CD8-positive, alpha-beta memory T cell (primary cell): ENCODE results near the gene GRIP1. TPM values are rescaled to one million over a fixed set of nuclear protein-coding genes. Genes with fewer than 3 reads are reported as not detected.

Experiments used
- CTCF ChIA-PET: fragments of 350-600 bp; sonication (Branson Sonifier 250); formaldehyde crosslinking; loops from one replicate; lab custom pipeline; 2021; ENCODE audit warnings: antibody characterized with exemption; lab: Charles Lee
- POLR2A ChIA-PET: fragments of 350-600 bp; sonication (Branson Sonifier 250); formaldehyde crosslinking; loops from one replicate; lab custom pipeline; 2021; ENCODE audit warnings: antibody characterized with exemption; lab: Charles Lee
- DNase-seq, 5 donors: peaks; one replicate each; pipeline versions ENCODE4 v3.0.0 to v3.0.0-alpha.2; 2020 to 2022; ENCODE audit warnings: mixed read lengths in 1 of 5
- H3K27ac ChIP-seq: one replicate; pipeline ENCODE4 v1.7.0; 2013; ENCODE audit warnings: low read depth, mild to moderate bottlenecking, low read length, moderate library complexity
- H3K27me3 ChIP-seq: 2 replicates; pipeline ENCODE4 v1.7.0; 2013; ENCODE audit warnings: low read length, mild to moderate bottlenecking; ENCODE audit not compliant: insufficient read depth, poor library complexity, severe bottlenecking
- H3K36me3 ChIP-seq: 2 replicates; pipeline ENCODE4 v1.7.0; 2013; ENCODE audit warnings: mild to moderate bottlenecking, low read length, moderate library complexity; ENCODE audit not compliant: insufficient read depth
- H3K4me1 ChIP-seq: 2 replicates; pipeline ENCODE4 v1.7.0; 2013; ENCODE audit warnings: mild to moderate bottlenecking, low read length, moderate library complexity; ENCODE audit not compliant: insufficient read depth
- H3K4me3 ChIP-seq: 2 replicates; pipeline ENCODE4 v1.7.0; 2013; ENCODE audit warnings: mild to moderate bottlenecking, low read length
- H3K9me3 ChIP-seq: 2 replicates; pipeline ENCODE4 v1.7.0; 2013; ENCODE audit warnings: mild to moderate bottlenecking, low read length
- H3K27ac Mint-ChIP-seq, 8 donors: one replicate each; pipeline ENCODE4 v1.8.0; 2020 to 2021; ENCODE audit warnings: mixed read lengths in 8 of 8, mild to moderate bottlenecking in 6 of 8, inconsistent platforms in 3 of 8, moderate library complexity in 3 of 8
- H3K27me3 Mint-ChIP-seq, 2 donors: one replicate each; pipeline ENCODE4 v1.8.0; 2020 to 2021; ENCODE audit warnings: mixed read lengths in 2 of 2, mild to moderate bottlenecking in 1 of 2, moderate library complexity in 1 of 2
- H3K36me3 Mint-ChIP-seq, 3 donors: one replicate each; pipeline ENCODE4 v1.8.0; 2020 to 2021; ENCODE audit warnings: mixed read lengths in 3 of 3, inconsistent platforms in 1 of 3, mild to moderate bottlenecking in 1 of 3
- H3K4me1 Mint-ChIP-seq, 3 donors: one replicate each; pipeline ENCODE4 v1.8.0; 2020 to 2021; ENCODE audit warnings: mixed read lengths in 3 of 3, inconsistent platforms in 1 of 3, mild to moderate bottlenecking in 1 of 3
- H3K4me3 Mint-ChIP-seq, 7 donors: one replicate each; pipeline ENCODE4 v1.8.0; 2020 to 2021; ENCODE audit warnings: mixed read lengths in 7 of 7, mild to moderate bottlenecking in 6 of 7, moderate library complexity in 4 of 7, inconsistent platforms in 2 of 7
- H3K9me3 Mint-ChIP-seq, 5 donors: one replicate each; pipeline ENCODE4 v1.8.0; 2020 to 2022; ENCODE audit warnings: mixed read lengths in 5 of 5, mild to moderate bottlenecking in 3 of 5, moderate library complexity in 2 of 5, inconsistent platforms in 1 of 5
- polyA plus RNA-seq: library from polyadenylated mRNA; unstranded; fragments of 300-500 nt; fragmentation: Illumina TruSeq; gene quantifications from one replicate; pipeline ENCODE4 v1.2.3, GENCODE V29; 2021
- total RNA-seq, 2 experiments: library from RNA; stranded (reverse); gene quantifications; one replicate each; pipeline ENCODE4 v1.2.3, GENCODE V29; 2021

The GRIP1 gene, protein sequence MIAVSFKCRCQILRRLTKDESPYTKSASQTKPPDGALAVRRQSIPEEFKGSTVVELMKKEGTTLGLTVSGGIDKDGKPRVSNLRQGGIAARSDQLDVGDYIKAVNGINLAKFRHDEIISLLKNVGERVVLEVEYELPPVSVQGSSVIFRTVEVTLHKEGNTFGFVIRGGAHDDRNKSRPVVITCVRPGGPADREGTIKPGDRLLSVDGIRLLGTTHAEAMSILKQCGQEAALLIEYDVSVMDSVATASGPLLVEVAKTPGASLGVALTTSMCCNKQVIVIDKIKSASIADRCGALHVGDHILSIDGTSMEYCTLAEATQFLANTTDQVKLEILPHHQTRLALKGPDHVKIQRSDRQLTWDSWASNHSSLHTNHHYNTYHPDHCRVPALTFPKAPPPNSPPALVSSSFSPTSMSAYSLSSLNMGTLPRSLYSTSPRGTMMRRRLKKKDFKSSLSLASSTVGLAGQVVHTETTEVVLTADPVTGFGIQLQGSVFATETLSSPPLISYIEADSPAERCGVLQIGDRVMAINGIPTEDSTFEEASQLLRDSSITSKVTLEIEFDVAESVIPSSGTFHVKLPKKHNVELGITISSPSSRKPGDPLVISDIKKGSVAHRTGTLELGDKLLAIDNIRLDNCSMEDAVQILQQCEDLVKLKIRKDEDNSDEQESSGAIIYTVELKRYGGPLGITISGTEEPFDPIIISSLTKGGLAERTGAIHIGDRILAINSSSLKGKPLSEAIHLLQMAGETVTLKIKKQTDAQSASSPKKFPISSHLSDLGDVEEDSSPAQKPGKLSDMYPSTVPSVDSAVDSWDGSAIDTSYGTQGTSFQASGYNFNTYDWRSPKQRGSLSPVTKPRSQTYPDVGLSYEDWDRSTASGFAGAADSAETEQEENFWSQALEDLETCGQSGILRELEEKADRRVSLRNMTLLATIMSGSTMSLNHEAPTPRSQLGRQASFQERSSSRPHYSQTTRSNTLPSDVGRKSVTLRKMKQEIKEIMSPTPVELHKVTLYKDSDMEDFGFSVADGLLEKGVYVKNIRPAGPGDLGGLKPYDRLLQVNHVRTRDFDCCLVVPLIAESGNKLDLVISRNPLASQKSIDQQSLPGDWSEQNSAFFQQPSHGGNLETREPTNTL
- total RNA-seq (1 to 10 TPM; 1.3 to 1.5 TPM), polyA plus RNA-seq (0.31 TPM)

- Mint-ChIP-seq H3K9me3 (no peaks in the 10 kb centered on the region), H3K27me3 (peaks cover 7 to 16% of the 10 kb centered on the region in 2 donors), H3K4me1 (no peaks in the 10 kb centered on the region), H3K27ac (no peak within 1 kb of the TSS), H3K36me3 (no peaks in the 10 kb centered on the region), H3K4me3 (no peak within 1 kb of the TSS)
- DNase-seq: no peak
- Histone ChIP-seq H3K4me1 (no peaks in the 10 kb centered on the region), H3K36me3 (no peaks in the 10 kb centered on the region), H3K27ac (no peak within 1 kb of the TSS), H3K9me3 (no peaks in the 10 kb centered on the region), H3K4me3 (no peak within 1 kb of the TSS), H3K27me3 (no peaks in the 10 kb centered on the region)
- POLR2A ChIA-PET: no interaction called here
- CTCF ChIA-PET: no interaction called here
Observed at GRCh38 chr12:66678338-66679275, at the start of gene GRIP1. GRIP1 (minus strand) TSS chr12:66679076; CDS start chr12:66678904, 172 bp downstream.

DNA sequence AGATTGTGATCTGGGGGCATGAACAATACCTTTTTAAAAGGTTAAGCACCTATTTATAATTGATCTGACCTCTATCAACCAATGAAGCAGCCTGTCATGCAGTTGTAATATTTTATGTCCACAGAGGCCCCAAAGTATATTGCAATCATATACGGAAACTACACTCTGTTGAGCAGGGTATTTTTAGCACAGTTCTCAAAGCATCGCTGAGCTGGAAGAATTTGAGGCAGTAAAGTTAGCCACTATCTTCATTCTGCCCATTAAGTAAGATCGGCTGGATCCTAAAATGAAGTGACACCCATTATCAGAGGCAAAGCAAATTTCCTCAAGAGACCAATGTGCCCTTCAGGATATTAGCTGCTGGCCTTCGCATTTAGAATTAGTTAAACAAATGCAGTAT lies 47.7 kb upstream of the GRIP1 start:
- Mint-ChIP-seq H3K27ac (no peak overlapping the region), H3K4me1 (no peaks in the 10 kb centered on the region), H3K36me3 (peaks cover 0 to 3% (median 1%) of the 10 kb centered on the region in 3 donors), H3K9me3 (no peaks in the 10 kb centered on the region), H3K4me3 (no peak overlapping the region), H3K27me3 (peaks cover 5 to 15% of the 10 kb centered on the region in 2 donors)
- Histone ChIP-seq H3K9me3 (no peaks in the 10 kb centered on the region), H3K27me3 (no peaks in the 10 kb centered on the region), H3K27ac (no peak overlapping the region), H3K4me1 (no peaks in the 10 kb centered on the region), H3K36me3 (no peaks in the 10 kb centered on the region), H3K4me3 (no peak overlapping the region)
- no peak for DNase-seq
- POLR2A ChIA-PET: no interaction called here
- CTCF ChIA-PET: no interaction called here

DNA sequence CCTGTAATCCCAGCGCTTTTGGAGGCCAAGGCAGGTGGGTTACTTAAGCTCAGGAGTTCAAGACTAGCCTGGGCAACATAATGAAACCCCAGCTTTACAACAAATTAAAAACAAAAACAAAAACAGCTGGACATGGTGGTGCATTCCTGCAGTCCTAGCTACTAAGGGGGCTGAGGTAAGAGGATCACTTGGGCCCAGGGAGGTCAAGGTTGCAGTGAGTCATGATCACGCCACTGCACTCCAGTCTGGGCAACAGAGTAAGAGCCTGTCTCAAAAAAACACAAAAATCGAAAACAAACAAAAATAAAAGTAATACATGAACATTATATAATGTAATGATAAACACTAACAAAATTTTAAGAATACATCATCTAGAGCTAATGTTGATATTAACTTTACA lies 46.2 kb upstream of the GRIP1 start:
- no peak for DNase-seq
- Mint-ChIP-seq H3K27me3 (peaks cover 5 to 15% of the 10 kb centered on the region in 2 donors), H3K9me3 (no peaks in the 10 kb centered on the region), H3K4me1 (no peaks in the 10 kb centered on the region), H3K27ac (no peak overlapping the region), H3K36me3 (peaks cover 0 to 3% (median 1%) of the 10 kb centered on the region in 3 donors), H3K4me3 (no peak overlapping the region)
- ChIA-PET POLR2A (no interaction called here), CTCF (interaction anchor here (1.3 kb wide), 1 partner anchor 49 kb away, joined by 3 read pairs; no protein-coding TSS in a partner anchor)
- Histone ChIP-seq H3K27me3 (no peaks in the 10 kb centered on the region), H3K4me3 (no peak overlapping the region), H3K27ac (no peak overlapping the region), H3K9me3 (no peaks in the 10 kb centered on the region), H3K36me3 (no peaks in the 10 kb centered on the region), H3K4me1 (no peaks in the 10 kb centered on the region)

DNA sequence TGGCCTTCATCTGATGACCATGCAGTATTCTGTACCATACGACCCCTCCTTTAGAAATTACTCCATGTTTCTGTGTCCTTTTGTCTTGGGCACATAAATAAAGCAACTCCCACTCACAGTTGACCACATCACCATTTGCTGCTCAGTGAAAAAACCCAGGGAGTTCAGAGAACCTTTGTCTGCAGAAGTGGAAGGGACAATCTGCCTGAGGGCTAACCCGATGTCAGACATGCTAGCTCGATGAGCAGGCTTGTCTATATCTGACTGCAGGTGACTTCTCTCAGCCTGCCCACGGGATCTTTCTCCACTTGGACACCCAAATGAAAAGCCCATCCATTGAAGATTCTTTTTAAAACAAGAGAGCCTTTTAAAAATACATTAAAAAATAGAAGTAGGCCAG lies 45.7 kb upstream of the GRIP1 start:
- POLR2A ChIA-PET: no interaction called here
- no peak overlapping the region for H3K27ac ChIP-seq

DNA sequence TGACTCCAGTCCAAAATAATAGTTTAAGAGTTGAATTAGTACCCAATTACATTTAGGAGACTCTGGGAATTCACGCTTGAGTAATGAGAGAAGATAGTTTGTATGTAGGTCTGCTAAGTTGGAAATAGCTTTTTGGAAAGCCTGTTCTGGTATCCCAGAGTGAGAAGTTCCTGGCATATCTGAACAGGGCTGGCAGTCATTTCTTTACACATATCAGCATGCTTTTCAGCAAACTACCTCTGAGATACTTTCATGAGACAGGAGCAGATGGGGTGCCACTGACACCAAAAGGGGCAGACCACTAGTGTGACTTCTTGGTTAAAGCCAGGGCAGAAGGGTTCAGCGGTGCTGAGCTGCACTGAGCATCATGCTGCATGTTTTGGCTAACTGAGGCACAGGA lies 45.1 kb upstream of the GRIP1 start:
- Histone ChIP-seq H3K36me3 (no peaks in the 10 kb centered on the region), H3K27me3 (no peaks in the 10 kb centered on the region), H3K4me1 (no peaks in the 10 kb centered on the region), H3K27ac (no peak overlapping the region), H3K4me3 (no peak overlapping the region), H3K9me3 (no peaks in the 10 kb centered on the region)
- no peak for DNase-seq
- ChIA-PET POLR2A (no interaction called here), CTCF (no interaction called here)
- Mint-ChIP-seq H3K4me3 (no peak overlapping the region), H3K27me3 (peaks cover 5 to 15% of the 10 kb centered on the region in 2 donors), H3K9me3 (no peaks in the 10 kb centered on the region), H3K27ac (no peak overlapping the region), H3K36me3 (peaks cover 0 to 3% (median 1%) of the 10 kb centered on the region in 3 donors), H3K4me1 (no peaks in the 10 kb centered on the region)

More for the DNA sequence above, 45.7 kb upstream of the GRIP1 start:
- Histone ChIP-seq H3K4me1 (no peaks in the 10 kb centered on the region), H3K9me3 (no peaks in the 10 kb centered on the region), H3K4me3 (no peak overlapping the region), H3K36me3 (no peaks in the 10 kb centered on the region), H3K27me3 (no peaks in the 10 kb centered on the region)
- CTCF ChIA-PET: interaction anchor here (1.3 kb wide), 1 partner anchor 50 kb away, joined by 3 read pairs; no protein-coding TSS in a partner anchor
- Mint-ChIP-seq H3K27me3 (peaks cover 5 to 15% of the 10 kb centered on the region in 2 donors), H3K36me3 (peaks cover 0 to 3% (median 1%) of the 10 kb centered on the region in 3 donors), H3K4me3 (no peak overlapping the region), H3K9me3 (no peaks in the 10 kb centered on the region), H3K4me1 (no peaks in the 10 kb centered on the region), H3K27ac (no peak overlapping the region)
- no peak for DNase-seq

GRCh38 chr12:66719862-66720261 lies 41.0 kb upstream of the GRIP1 start:
- Mint-ChIP-seq H3K4me1 (peaks cover 1 to 5% (median 3%) of the 10 kb centered on the region in 3 donors), H3K27ac (no peak overlapping the region)

GRCh38 chr12:66717036-66717673 lies 38.3 kb upstream of the GRIP1 start:
- H3K4me3 Mint-ChIP-seq: no peak overlapping the region
- Histone ChIP-seq H3K36me3 (no peaks in the 10 kb centered on the region), H3K27ac (no peak overlapping the region), H3K4me1 (peaks cover 6% of the 10 kb centered on the region), H3K9me3 (no peaks in the 10 kb centered on the region), H3K27me3 (no peaks in the 10 kb centered on the region), H3K4me3 (no peak overlapping the region)
- ChIA-PET CTCF (no interaction called here), POLR2A (no interaction called here)
- H3K4me1 Mint-ChIP-seq: peaks cover 13 to 28% (median 21%) of the 10 kb centered on the region in 3 donors
- no peak for DNase-seq
- H3K9me3 Mint-ChIP-seq: no peaks in the 10 kb centered on the region
- H3K27ac Mint-ChIP-seq: no peak overlapping the region
- H3K36me3 Mint-ChIP-seq: no peaks in the 10 kb centered on the region
- peaks cover 0 to 4% of the 10 kb centered on the region in 2 donors for H3K27me3 Mint-ChIP-seq

More at GRCh38 chr12:66719862-66720261, 41.0 kb upstream of the GRIP1 start:
- CTCF ChIA-PET: no interaction called here
- H3K4me3 ChIP-seq: no peak overlapping the region
- no peaks in the 10 kb centered on the region for H3K9me3 ChIP-seq
- no peaks in the 10 kb centered on the region for H3K27me3 ChIP-seq
- no peaks in the 10 kb centered on the region for H3K36me3 Mint-ChIP-seq
- no peak overlapping the region for H3K4me3 Mint-ChIP-seq
- no peaks in the 10 kb centered on the region for H3K9me3 Mint-ChIP-seq
- no peaks in the 10 kb centered on the region for H3K36me3 ChIP-seq
- H3K27ac ChIP-seq: no peak overlapping the region
- H3K27me3 Mint-ChIP-seq: peaks cover 3 to 8% of the 10 kb centered on the region in 2 donors
- no peak for DNase-seq
- POLR2A ChIA-PET: no interaction called here
- no peaks in the 10 kb centered on the region for H3K4me1 ChIP-seq
